HCT116 (cell line): ENCODE data around the gene ARID3A.

Experiments used
- CEBPB ChIP-seq: IDR thresholded peaks from 2 replicates; pipeline ENCODE4 v1.6.1; 2012; ENCODE audit warnings: low read depth
- TF ChIP-seq, protein P1 (sequence below), 3 experiments: fragments of 200-600 bp in 1 of 3; sonication (generic) in 1 of 3; IDR thresholded peaks in 2 of 3; conservative IDR thresholded peaks in 1 of 3; 2 replicates each; pipeline ENCODE4 v1.5.1; 2012 to 2017; ENCODE audit warnings: low read depth in 2 of 3, low read length in 2 of 3, antibody characterized with exemption in 1 of 3, borderline replicate concordance in 1 of 3, control low read depth in 1 of 3, mild to moderate bottlenecking in 1 of 3, mixed read lengths in 1 of 3, mixed run types in 1 of 3, moderate library complexity in 1 of 3; ENCODE audit not compliant: insufficient read depth in 1 of 3

DNA sequence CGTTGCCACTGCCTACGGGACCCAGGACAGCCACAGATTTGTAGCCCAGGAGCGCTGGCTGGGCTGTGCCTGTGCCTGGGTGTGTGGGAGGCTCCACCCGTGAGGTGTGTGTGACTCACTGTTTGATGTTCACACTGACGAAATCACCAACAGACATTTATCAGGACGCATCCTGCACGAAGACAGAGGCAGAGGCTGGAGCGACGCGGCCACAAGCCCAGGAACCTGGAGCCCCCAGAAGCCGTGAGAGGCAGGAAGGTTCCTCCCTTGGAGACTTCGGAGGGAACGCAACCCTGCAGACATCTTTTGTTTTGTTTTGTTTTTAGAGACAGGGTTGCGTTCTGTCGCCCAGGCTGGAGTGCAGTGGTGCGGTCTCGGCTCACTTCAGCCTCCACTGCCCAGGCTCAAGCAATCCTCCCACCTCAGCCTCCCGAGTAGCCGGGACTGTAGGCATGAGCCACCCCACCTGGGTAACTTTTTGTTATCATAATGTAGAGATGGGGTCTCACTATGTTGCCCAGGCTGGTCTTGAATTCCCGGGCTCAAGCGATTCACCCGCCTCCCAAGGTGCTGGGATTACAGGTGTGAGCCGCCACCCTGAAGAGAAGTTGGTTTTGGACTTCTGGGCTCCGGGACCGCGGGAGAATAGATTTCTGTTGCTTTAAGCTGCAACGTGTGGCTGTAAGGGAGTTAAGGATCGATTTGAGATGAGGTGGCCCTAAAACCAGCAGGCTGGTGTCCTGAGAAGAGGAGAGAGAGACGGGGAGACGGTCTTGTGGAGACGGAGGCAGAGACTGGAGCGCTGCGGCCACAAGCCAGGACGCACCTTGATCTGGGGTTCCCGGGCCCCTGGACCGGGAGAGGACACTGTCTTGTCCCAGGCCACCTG is 33.4 kb downstream of the ARID3A start:
- TF ChIP-seq, protein P1, sequence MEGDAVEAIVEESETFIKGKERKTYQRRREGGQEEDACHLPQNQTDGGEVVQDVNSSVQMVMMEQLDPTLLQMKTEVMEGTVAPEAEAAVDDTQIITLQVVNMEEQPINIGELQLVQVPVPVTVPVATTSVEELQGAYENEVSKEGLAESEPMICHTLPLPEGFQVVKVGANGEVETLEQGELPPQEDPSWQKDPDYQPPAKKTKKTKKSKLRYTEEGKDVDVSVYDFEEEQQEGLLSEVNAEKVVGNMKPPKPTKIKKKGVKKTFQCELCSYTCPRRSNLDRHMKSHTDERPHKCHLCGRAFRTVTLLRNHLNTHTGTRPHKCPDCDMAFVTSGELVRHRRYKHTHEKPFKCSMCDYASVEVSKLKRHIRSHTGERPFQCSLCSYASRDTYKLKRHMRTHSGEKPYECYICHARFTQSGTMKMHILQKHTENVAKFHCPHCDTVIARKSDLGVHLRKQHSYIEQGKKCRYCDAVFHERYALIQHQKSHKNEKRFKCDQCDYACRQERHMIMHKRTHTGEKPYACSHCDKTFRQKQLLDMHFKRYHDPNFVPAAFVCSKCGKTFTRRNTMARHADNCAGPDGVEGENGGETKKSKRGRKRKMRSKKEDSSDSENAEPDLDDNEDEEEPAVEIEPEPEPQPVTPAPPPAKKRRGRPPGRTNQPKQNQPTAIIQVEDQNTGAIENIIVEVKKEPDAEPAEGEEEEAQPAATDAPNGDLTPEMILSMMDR (IDR thresholded peaks at IDR 0.05 in 2 of 3, conservative IDR thresholded peaks at IDR 0.05 in 1 of 3; ENCODE audit: borderline replicate concordance in 1 of 3, insufficient read depth in 1 of 3, low read depth in 2 of 3, low read length in 2 of 3): no peak
- TF ChIP-seq CEBPB: no peak
